Heart left ventricle (tissue), 13 donors: ENCODE measurements around the gene BICRA.

Experiments used
- CTCF ChIP-seq, 12 donors: fragments of 200-600 bp; sonication (generic) in 4 of 12; IDR thresholded peaks; one replicate each; pipeline versions ENCODE4 v1.5.0 to v1.8.0; 2018 to 2022; ENCODE audit warnings: antibody characterized with exemption in 12 of 12, mild to moderate bottlenecking in 5 of 12
- POLR2A ChIP-seq, 2 donors: fragments of 450-650 bp; IDR thresholded peaks; one replicate each; pipeline ENCODE4 v1.6.1; 2017; ENCODE audit warnings: antibody characterized with exemption in 2 of 2, mild to moderate bottlenecking in 2 of 2, moderate library complexity in 2 of 2
- donor health status: ischemic (EF 13 %, LVEDD 7.1; RV severe dilation, severe dysfunction).
- donor health status: DM: no; HTN: yes; CAD: no.
- donor health status: DM: no; HTN: no; CAD: no.
- donor health status: ischemic (EF 25% LVEDD 6.9; RV normal size, moderate dysfunction).
- donor health status: ischemic (EF 25% LVEDD 5.7; RV mildly dilated, moderate dysfunction).
- donor health status: ischemic (EF 35%, LVEDD 5.7; RV mildly dilated, moderate dysfunction).
- donor health status: nonischemic (EF 11% LVEDD 7.7; RV severe dilation, severe dysfunction).
- donor health status: DM: yes; HTN: yes; CAD: no.
- donor health status: PGD.
- donor health status: ischemic (EF 29% LVEDD 5.4; RV normal size, mild dysfunction).
- donor health status: nonischemic (EF 23%, LVEDD 6.1; RV moderate dilation, normal function).

DNA sequence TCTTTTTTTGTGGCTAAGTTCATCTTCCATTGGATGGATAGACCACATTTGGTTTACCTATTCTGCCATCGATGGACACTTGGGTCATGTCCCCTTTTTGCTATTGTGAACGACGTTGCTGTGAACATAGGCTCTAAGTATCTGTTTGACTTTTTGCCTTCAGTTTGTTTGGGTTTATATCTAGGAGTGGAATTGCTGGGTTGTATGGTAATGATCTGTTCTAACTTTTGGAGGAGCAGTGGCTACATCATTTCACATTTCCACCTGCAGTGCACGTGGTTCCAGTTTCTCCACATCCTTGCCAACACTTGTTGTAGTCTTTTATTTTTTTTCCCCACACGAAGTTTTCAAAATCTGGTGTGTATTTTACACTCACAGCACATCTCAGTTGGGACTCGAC lies 21.7 kb downstream of the BICRA start:
- no peak for TF ChIP-seq POLR2A (IDR thresholded peaks at IDR 0.05)
- no peak for TF ChIP-seq CTCF (IDR thresholded peaks at IDR 0.05)
